Activated CD4-positive, alpha-beta T cell treated with anti-CD3 and anti-CD28 coated beads, Interleukin-10, Interleukin-2, amounts not matched to agents 100 ng/mL and 50 ng/mL, durations not matched to agents 16 hours and 8 hours (primary cell): ENCODE results near the gene CRYBG3.

Experiments
- DNase-seq: peaks from one replicate; pipeline ENCODE4 v3.0.0-alpha.2; 2020

CRYBG3 gene

DNA sequence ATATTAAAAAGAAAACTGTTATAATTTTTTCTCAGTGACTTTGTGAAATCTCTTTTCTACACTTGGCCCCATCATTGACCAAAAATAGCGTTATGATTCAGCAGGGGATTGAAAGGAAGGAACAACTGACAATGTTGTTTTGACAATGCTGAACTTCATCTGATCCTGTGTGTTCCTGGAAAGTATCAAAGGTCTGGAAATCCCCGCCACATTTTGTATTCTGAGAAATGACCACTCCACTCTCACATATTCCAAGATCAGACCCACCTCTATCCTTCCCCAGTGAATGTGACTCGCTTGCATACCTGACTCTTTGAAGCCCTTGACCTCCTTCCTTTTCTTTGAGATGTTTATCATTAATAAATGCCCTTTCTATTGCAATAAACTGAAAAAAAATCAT lies 160.1 kb downstream of the CRYBG3 start:
- peak; percentile 84 for DNase-seq

DNA sequence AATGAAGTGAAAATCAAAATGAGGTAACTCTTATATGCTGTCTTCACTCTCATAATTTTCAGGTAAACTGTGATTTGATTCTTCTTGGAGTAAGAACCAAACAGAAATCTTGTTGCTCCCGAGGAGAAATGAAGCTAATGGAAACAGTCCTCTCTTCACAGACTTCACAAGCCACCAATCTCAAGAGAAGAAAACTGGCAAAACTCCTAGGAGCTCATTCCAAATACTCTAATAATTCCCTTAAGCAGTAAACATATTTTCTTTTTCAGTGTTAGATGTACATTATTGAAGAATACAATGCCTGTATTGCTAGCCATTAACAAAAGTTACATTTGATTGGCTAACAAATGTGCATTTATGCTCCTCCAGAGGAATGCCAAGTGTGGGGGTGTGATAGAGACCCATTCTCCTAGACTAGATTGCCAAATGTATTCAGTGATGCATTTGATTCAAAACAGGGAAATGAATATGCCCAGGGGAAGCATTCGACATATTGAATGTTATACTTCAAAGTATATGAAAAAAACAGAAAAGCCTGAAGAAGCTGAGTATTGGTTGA lies 162.2 kb downstream of the CRYBG3 start:
- DNase-seq = no peak

- DNase-seq = no peak
These were observed 165.5 kb downstream of the CRYBG3 start for GRCh38 chr3:97987306-97987705.

- DNase-seq = no peak
These were observed 167.2 kb downstream of the CRYBG3 start for GRCh38 chr3:97988784-97989568.

GRCh38 chr3:97990624-97991292 lies 168.9 kb downstream of the CRYBG3 start:
- peak; percentile 64 for DNase-seq

GRCh38 chr3:97991293-97991682 lies 169.5 kb downstream of the CRYBG3 start:
- peak; percentile 66 for DNase-seq

DNA sequence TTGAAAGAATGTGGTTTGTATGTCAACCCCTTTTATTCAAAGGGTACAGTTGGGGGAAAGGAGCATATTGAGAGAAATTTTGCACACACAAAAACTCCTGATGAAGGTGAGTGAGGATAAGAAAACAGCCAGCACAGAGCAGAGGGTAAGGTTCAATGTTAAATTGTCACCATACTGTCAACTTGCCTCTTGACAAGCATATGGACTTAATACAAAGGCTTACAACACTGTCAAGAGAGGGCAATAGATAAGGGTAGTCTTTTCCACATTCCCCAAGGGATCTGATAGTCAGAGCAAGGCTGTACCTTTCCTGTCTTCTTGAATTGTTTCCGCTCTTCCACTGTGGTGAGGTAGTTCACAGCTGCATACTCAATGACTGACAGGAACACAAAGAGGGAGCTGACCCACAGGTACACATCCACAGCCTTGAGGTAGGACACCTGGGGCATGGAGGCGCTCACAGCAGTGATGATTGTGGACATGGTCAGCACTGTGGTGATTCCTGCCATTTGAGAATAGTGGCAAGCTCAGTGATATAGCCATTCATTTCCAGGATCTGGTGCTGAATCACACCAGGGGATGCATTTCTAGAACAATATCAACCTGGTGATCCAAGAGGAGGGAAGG lies 170.8 kb downstream of the CRYBG3 start:
- DNase-seq = no peak

GRCh38 chr3:97993526-97993925 lies 171.7 kb downstream of the CRYBG3 start:
- no peak for DNase-seq

GRCh38 chr3:97994328-97994945 lies 172.6 kb downstream of the CRYBG3 start:
- DNase-seq = no peak
